NCI-H1092 treated with DMSO at 0.1 percent for 48 hours (cell line): ENCODE data around the gene LCA5L.
"Not testable (repeated sequence)": the region's sequence is repeated elsewhere in the genome, so short reads cannot be mapped to it uniquely, and the experiment has no call there.

Experiments used
- DNase-seq: peaks from one replicate; lab custom pipeline; 2025; lab: John Stamatoyannopoulos, UW

LCA5L gene

GRCh38 chr21:39451332-39452206, 6.0 kb upstream of the LCA5L start, which contains the start of gene SH3BGR:
Gene SH3BGR (plus strand): TSS chr21:39451970. CDS start chr21:39452097, 127 bp downstream.
- DNase-seq: no peak

DNA sequence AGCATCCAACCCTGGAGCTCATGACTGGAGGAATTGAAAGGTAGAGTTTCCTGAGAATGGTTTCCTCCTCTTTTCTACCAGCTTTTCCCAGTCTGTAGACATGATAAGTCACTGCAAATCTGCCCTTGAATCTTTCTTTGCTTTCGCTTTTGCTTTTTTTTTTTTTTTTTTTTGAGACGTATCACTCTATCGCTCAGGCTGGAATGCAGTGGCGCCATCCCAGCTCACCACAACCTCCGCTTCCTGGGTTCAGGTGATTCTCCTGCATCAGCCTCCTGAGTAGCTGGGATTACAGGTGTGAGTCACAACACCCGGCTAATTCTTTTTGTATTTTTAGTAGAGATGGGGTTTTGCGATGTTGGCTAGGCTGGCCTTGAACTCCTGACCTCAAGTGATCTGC, 1.7 kb upstream of the LCA5L start:
- no peak for DNase-seq

DNA sequence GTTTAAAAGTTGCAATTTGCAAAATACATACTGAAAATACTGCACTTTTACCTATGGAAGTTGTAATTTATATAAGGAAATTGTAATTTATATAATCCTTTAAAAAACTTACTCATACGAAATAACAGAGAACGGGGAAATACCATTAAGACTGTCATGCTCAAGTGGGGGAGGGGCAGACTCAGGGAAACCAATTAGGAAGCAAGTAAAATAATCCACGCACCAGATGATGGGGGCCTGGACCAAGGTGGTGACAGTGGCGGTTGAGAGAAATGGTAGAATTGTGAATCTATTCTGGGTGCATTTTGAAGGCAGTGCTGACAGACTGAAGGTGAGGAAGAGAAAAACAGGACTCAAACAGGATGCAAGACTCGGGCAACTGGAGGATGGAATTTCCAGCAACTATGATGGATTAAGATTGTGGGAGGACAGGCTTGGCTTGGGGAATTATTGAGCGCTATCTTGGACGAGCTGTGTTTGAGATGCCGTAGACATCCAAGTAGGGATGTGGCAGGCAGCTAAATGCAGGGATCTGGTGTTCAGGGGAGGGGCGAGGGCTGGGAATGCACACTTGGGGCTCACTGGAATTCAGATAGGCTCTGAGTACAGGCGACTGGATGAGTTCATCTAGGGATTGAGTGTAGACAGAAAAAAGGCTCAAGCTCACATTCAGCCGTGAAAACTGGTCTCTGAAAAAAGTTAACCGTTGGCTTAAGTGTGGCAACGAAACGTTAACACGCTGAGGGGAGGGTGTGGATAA, 977 bp downstream of the LCA5L start:
- no peak for DNase-seq

DNA sequence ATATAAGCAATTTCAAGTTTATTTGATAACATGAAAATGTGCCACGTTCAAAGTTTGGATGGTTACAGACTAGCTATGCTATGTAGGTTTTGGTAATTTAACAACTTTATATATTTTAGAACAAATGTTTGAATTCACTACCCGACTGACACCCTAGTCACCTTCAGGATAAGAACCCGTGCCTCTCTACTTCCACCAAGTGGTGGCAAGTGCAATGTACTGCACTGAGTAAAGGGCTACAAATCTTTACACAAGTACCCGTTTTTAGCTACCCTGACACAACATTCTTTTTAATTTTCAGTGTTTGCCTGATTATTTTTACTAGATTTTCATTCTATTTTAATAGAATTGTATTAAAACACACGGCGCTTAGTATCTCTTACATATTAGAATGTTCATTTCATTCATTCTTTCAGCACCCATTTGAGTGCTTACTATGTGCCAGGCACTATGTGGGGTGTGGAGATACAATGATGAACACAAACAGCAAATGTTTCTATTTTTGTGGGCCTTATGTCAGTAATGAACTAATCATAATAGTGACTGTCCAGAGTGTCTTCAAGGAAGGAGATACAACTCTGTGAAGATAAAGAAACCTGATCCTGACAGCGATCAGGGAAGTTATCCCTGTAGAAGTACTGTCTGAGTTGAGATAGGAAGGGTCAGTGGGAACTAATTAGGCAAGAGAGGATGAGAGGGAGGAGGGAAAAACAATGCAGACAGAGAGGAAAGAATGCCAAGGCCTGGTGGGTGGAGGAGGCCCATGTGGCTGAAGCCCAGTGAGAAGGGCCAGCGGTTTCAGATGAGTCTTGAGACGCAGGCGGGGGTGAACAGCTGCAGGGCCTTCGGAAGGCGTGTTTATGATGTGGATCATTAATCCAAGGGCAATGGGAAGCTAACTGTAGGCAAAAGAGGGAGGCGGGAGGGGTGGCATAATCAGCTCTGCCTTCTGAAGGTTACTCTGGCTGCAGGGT, 3.8 kb downstream of the LCA5L start:
- peak; percentile 62 for DNase-seq

DNA sequence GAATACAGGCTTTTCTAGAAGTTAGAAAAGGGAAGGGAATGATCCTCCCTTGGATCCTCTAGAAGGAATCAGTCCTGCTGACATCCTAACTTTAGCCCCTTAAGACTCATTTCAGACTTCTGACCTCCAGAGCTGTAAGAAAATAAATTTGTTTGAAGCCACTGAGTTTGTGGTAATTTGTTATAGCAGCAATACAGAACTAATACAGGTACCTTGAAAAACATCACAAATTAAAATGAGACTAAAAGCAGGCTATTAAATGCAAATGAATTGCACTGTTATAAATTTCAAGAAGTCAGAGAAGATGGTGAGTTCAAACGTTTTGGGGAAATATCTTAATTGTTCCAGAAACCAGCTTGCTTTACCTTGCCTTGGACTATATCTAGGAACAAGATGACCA, 6.3 kb downstream of the LCA5L start:
- no peak for DNase-seq

DNA sequence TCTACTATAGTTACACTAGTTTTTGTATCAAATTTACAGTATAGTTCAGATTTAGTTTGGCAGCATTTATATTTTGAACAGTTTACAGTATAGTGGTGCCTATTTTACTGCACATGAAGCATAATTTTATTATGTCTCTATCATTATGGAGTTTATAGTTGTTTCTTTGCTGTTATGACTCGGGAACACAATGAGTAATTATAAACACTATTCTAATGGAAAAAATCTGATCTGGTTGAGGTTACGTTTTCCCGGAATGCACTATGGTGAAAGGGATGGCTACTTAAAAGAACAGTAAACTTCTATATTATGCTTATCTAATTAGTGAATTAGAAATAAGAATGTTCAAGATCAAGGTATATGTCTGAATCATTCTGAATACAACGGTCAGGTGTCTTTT, 10.6 kb downstream of the LCA5L start:
- no peak for DNase-seq

- DNase-seq: no peak
Measured at GRCh38 chr21:39430954-39431353, 14.6 kb downstream of the LCA5L start.

GRCh38 chr21:39430457-39430856, 15.1 kb downstream of the LCA5L start:
- DNase-seq: no peak

GRCh38 chr21:39430016-39430415, 15.6 kb downstream of the LCA5L start:
- no peak for DNase-seq

- DNase-seq: no peak
Measured at GRCh38 chr21:39429445-39429844, 16.1 kb downstream of the LCA5L start.

DNA sequence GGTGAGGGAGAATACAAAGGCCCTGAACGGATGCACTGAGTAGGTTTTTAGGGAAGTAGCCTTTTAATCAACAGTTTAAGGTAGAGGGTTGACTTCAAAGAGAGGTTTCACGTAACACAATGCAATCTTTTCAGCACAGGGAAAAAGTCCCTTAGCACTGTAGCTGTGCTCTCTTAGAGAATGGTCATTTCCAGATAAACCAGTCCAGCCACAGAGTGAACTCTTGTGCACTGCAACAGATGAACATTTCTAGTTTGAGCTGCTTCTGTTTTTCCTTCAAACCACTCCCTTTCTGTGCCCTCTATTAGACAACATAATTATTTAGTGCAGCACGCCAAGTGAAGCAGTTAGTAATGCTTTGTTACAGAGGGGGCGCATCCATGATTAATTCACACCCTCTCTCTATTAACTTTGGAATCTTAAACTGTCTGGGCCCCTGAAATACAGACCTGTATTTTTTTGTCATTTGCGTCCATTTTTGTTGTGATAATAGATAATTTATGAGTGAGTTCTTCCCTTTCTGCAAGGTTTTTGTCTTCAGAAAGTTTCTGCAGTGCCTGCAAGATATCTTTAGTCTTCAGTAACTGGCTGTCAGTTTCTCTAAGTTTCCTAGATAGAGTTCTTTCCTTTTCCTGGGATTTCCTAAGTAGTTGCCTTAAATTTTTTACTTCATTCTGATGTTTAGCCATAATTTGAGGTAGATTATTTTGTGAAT, 22.9 kb downstream of the LCA5L start:
- no peak for DNase-seq

- DNase-seq: not testable (repeated sequence)
Measured at GRCh38 chr21:39419204-39419603, 26.4 kb downstream of the LCA5L start.

DNA sequence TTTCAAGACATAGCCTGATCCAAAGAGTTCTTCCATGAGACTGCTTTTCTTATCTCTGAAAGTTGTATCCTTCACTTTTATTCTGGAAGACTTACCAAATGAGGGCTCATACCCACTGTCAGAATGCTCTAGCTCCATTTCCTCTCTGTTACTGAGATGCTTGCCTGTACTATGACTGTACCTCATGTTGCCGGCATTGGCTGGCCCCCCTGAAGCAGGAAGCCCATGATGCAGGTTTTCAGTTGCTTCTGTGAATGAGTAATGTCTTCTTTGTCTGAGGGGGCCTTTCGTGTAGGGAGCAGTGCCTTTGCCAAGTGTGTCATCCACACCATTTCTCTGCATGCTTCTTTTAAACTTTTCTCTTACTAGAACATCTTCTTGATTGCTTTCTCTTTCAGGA, 39.5 kb downstream of the LCA5L start:
- DNase-seq: no peak

DNA sequence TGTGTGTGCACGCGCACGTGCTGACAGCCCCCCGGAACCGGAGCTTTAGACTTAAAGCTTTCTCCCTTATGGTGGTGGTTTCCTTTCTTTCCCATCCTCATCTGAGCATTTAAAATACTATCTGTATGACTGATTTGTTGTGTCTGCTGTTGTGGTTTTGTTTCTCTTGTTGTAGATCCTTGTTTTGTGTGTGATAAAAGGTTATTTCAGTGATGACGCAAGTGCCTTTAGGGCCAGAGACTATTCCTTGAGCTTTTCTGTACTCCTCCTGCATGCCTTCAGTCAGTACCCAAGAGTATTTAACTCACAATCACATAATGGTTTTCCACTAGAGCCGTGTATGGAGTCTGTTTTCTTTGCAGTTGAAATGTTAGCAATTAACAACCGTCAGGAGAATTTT, 45.4 kb downstream of the LCA5L start:
- DNase-seq: no peak

GRCh38 chr21:39397646-39398385, 47.8 kb downstream of the LCA5L start:
- DNase-seq: no peak

GRCh38 chr21:39392981-39393380, 52.6 kb downstream of the LCA5L start:
- no peak for DNase-seq

GRCh38 chr21:39390212-39390765, 55.3 kb downstream of the LCA5L start:
- no peak for DNase-seq

DNA sequence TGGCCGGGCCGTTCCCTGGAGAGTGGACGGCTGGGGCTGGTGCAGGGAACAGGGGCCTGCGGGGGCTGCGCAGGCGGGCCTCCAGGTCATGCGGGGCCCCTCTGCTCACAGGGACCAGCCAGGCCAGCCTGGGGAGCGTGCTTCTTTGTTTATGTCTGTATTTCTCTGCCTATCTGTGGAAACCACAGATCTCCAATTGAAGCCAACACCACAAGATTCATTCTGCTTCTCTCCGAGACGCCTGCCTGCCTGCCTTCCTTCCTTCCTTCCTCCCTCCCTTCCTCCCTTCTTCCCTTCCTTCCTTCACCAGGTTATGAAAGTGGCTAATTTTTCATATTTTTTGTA, 56.8 kb downstream of the LCA5L start:
- DNase-seq: no peak

DNA sequence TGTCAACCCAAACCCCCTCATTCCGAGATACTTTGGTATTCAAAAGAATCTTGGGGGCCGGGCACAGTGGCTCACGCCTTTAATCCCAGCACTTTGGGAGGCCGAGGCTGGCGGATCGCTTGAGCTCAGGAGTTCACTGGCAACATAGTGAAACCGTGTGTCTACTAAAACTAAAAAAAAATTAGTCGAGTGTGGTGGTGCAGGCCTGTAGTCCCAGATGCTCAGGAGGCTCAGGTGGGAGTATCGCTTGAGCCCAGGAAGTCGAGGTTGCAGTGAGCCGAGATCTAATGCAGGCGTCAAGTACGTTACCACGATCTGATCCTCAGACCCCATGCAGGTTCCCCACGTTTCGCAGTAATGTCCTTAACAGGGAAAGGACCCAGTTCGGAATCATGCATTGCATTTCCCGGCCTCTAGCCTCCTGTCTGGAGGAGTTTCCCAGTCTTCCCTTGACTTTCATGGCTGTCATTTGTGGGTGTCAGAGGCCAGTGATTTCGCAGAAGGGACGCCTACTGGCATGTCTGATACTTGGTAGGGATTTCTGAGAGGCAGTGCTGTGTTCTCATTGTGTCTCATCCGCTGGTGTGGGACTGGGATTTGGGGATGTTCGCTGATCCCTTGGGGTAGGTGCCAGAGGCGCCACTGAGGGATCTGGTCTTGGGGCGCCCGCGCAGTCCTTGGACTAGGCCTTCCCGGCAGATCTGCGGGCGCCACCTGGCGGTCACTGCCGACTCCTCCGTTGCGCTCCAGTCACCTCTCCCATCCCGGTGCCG, 57.4 kb downstream of the LCA5L start:
- DNase-seq: peak; percentile 84
